ENCODE measurements around the gene FHL3. TPM values are rescaled to one million over a fixed set of nuclear protein-coding genes. Genes with fewer than 3 reads are reported as not detected.

Gene FHL3
- total and polyA plus RNA-seq, 10 donors: 8.6 to 39.9 (median 16.3) TPM

DNA sequence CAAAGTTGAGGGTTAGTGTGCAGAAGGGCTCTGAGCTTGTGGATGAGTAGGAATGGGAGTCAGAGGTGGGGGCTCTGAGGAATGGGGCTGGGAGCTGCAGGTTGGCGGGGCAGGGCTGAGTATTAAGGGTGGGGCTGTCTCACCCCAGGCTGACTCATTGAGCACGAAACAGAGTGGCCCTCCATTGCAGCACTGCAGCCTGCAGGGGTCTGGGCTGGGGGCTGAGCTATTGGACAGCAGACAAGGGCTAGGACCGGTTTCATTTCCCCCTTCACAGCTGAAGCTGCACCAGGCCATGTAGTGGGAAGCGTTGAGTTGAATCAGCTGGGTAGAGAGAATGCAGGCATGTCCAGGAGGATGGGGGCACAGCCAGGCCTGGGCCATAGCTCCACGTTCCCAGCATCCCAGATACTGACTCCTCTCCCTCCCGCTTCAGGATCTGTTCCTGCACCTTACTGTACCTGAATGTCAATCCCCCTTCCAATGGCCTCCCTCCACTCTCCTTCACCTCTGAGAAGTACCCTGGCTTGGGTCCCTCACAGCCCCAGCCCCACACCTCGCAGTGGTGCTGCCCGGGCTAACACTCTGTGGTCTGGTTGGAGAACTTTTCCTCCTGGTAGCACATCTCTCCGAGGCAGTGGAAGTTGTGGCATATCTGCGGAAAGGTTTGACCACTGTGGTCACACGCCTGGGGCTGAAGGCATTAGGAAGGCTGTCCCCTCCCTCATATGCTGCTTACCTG is 54.1 kb downstream of the FHL3 start:
- peaks cover 0 to 6% (median 1%) of the 10 kb centered on the region in 6 donors for H3K36me3 ChIP-seq
- no peak for DNase-seq
- TF ChIP-seq, protein P1, sequence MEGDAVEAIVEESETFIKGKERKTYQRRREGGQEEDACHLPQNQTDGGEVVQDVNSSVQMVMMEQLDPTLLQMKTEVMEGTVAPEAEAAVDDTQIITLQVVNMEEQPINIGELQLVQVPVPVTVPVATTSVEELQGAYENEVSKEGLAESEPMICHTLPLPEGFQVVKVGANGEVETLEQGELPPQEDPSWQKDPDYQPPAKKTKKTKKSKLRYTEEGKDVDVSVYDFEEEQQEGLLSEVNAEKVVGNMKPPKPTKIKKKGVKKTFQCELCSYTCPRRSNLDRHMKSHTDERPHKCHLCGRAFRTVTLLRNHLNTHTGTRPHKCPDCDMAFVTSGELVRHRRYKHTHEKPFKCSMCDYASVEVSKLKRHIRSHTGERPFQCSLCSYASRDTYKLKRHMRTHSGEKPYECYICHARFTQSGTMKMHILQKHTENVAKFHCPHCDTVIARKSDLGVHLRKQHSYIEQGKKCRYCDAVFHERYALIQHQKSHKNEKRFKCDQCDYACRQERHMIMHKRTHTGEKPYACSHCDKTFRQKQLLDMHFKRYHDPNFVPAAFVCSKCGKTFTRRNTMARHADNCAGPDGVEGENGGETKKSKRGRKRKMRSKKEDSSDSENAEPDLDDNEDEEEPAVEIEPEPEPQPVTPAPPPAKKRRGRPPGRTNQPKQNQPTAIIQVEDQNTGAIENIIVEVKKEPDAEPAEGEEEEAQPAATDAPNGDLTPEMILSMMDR (IDR thresholded peaks at IDR 0.05 in 8 of 11, conservative IDR thresholded peaks at IDR 0.05 in 3 of 11): no peak
- TF ChIP-seq POLR2AphosphoS5 (IDR thresholded peaks at IDR 0.05) (no peak), POLR2A (IDR thresholded peaks at IDR 0.05) (no peak)
- H3K9me3 ChIP-seq: no peaks in the 10 kb centered on the region
- 84 to 91% (median 86%) methylated on average over 10 to 11 of the region's 11 CpGs for WGBS, 5 donors
- H3K4me1 ChIP-seq: peaks cover 0 to 22% (median 16%) of the 10 kb centered on the region in 6 donors
- no peaks in the 10 kb centered on the region for H3K27me3 ChIP-seq (replicated peaks in 1 of 7)
- no peak overlapping the region for H3K27ac ChIP-seq
- intact Hi-C loops (cut with DNase I; ENCODE audit: low total_unique reads): no loop called here
- no peak overlapping the region for H3K4me3 ChIP-seq

DNA sequence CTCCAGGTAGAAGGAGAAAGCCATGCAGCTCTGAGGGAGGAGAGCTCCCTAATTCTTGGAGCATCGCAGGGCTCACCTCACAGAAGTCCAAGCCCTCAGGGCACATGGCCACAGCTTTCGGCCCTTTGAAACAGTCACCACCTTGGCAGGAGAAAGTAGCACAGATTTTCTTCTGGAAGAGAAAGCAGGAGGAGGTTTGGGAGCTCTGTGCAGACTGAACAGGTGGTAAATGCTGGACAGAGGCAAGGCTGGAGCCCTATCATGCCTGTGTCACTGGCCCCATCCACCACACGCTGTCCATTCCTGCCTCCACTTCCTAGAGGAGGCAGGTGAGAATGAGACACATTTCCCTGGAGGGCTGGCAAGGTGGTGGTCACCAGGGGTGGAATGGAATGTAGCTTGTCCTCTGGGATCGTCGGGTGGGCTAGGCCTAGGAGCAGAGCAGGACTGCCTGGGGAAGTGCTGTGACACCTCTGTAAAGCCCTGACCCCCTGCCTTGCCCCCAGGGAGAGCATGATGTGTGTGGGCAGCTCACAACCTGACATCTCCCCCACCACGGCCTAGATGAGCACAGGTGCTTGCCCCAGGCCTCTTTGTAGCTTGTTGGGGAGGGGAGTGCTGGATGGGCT is 55.7 kb downstream of the FHL3 start:
- H3K36me3 ChIP-seq: peaks cover 0 to 6% (median 0%) of the 10 kb centered on the region in 6 donors
- TF ChIP-seq, protein P1 (IDR thresholded peaks at IDR 0.05 in 8 of 11, conservative IDR thresholded peaks at IDR 0.05 in 3 of 11): no peak
- intact Hi-C loops (cut with DNase I; ENCODE audit: low total_unique reads): no loop called here
- no peaks in the 10 kb centered on the region for H3K27me3 ChIP-seq (replicated peaks in 1 of 7)
- no peaks in the 10 kb centered on the region for H3K9me3 ChIP-seq
- 66 to 85% (median 75%) methylated on average over 4 to 6 of the region's 6 CpGs for WGBS, 5 donors
- no peak for DNase-seq
- no peak overlapping the region for H3K27ac ChIP-seq
- peaks cover 0 to 38% (median 31%) of the 10 kb centered on the region in 6 donors for H3K4me1 ChIP-seq
- no peak overlapping the region for H3K4me3 ChIP-seq

DNA sequence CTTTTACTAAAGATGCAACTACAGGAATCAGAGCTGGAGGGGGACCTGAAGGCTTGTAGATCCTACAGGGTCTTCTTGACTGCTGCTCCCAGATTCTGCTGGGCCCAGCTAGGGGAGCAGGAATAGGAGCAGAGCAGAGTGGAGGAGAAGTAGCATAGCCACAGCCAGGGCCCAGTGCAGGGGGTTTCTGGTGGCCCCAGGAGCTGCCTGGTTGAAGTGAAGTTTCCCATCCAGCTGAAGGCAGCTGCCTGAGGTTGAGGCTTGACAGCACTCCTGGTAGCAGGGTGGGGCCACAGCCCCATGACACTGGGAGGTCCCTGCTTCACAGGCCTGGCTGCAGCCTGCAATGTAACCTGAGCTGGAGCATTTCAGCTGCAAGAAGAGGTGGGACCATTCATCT is 56.5 kb downstream of the FHL3 start:
- TF ChIP-seq POLR2AphosphoS5 (IDR thresholded peaks at IDR 0.05) (no peak), POLR2A (IDR thresholded peaks at IDR 0.05) (no peak)
- TF ChIP-seq, protein P1 (IDR thresholded peaks at IDR 0.05 in 8 of 11, conservative IDR thresholded peaks at IDR 0.05 in 3 of 11): no peak
- intact Hi-C loops (cut with DNase I; ENCODE audit: low total_unique reads): no loop called here
- no peak overlapping the region for H3K4me3 ChIP-seq
- H3K27ac ChIP-seq: peak overlapping the region in 1 of 8 donors; percentile 93
- no peak for DNase-seq
- no peaks in the 10 kb centered on the region for H3K9me3 ChIP-seq
- peaks cover 0 to 45% (median 32%) of the 10 kb centered on the region in 6 donors for H3K4me1 ChIP-seq
- peaks cover 0 to 14% (median under 1%) of the 10 kb centered on the region in 6 donors for H3K36me3 ChIP-seq
- no peaks in the 10 kb centered on the region for H3K27me3 ChIP-seq (replicated peaks in 1 of 7)

DNA sequence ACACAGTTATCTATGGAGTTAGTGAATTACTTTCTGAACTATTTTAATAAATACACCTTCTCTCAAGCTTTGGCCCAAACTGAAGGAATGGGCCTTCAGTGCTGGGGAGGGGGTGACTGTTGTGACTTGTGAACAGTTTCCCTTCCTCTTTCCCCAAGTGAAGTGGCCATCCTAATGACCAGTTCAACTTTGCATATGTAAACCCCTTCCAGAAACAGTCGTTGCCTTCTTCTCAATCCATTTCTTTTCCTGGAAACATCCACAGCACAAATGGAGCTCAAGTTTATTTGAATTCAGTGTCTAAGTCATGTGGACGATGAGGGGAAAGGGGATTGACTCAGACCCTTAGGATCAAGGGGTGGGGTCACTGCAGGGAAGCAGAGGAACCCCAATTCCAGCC is 57.1 kb downstream of the FHL3 start:
- no peak for DNase-seq
- Histone ChIP-seq H3K27me3 (replicated peaks in 1 of 7) (no peaks in the 10 kb centered on the region), H3K9me3 (no peaks in the 10 kb centered on the region), H3K4me3 (no peak overlapping the region), H3K27ac (peak overlapping the region in 5 of 8 donors; percentile 88 to 93 (median 88)), H3K4me1 (peaks cover 0 to 46% (median 32%) of the 10 kb centered on the region in 6 donors), H3K36me3 (peaks cover 0 to 21% (median 6%) of the 10 kb centered on the region in 6 donors)
- 59 to 75% (median 63%) methylated on average over 2 of the region's 2 CpGs for WGBS, 5 donors
- TF ChIP-seq, protein P1 (IDR thresholded peaks at IDR 0.05 in 8 of 11, conservative IDR thresholded peaks at IDR 0.05 in 3 of 11): no peak
- TF ChIP-seq POLR2AphosphoS5 (IDR thresholded peaks at IDR 0.05) (no peak), POLR2A (IDR thresholded peaks at IDR 0.05) (no peak)
- intact Hi-C loops (cut with DNase I; ENCODE audit: low total_unique reads): no loop called here

Measured in spleen (tissue), 11 donors.